Vagina (tissue), 2 donors: ENCODE data around the gene CENPT. TPM values are rescaled to one million over a fixed set of nuclear protein-coding genes. Genes with fewer than 3 reads are reported as not detected.
A peak's percentile ranks its signal among the peaks of the same experiment; 100 is the strongest.

ENCODE experiments used
- DNase-seq, 2 donors: peaks; one replicate each; pipeline ENCODE4 v3.0.0-alpha.2; 2017; ENCODE audit errors: extremely low spot score in 2 of 2
- H3K27ac ChIP-seq: fragments of 200-600 bp; sonication (generic); one replicate; pipeline ENCODE4 v1.5.1; 2019
- H3K27me3 ChIP-seq: fragments of 200-600 bp; sonication (generic); one replicate; pipeline ENCODE4 v1.5.1; 2019
- H3K36me3 ChIP-seq, 2 donors: fragments of 200-600 bp; sonication (generic); one replicate each; pipeline ENCODE4 v1.5.1; 2017 to 2019
- H3K4me1 ChIP-seq: fragments of 200-600 bp; sonication (generic); one replicate; pipeline ENCODE4 v1.5.1; 2019
- H3K4me3 ChIP-seq, 2 donors: fragments of 200-600 bp; sonication (generic); 1 replicate in 1 of 2; 2 replicates in 1 of 2; pipeline ENCODE4 v1.5.1; 2016 to 2019
- H3K9me3 ChIP-seq: fragments of 200-600 bp; sonication (generic); one replicate; pipeline ENCODE4 v1.5.1; 2019
- POLR2A ChIP-seq, 2 donors: fragments of 450-650 bp; IDR thresholded peaks; one replicate each; pipeline ENCODE4 v1.6.1; 2017; ENCODE audit warnings: antibody characterized with exemption in 2 of 2, mild to moderate bottlenecking in 2 of 2, moderate library complexity in 2 of 2
- POLR2AphosphoS5 ChIP-seq, 2 donors: sonication (generic); formaldehyde crosslinking; IDR thresholded peaks; one replicate each; pipeline ENCODE4 v1.9.0; 2017; ENCODE audit warnings: antibody characterized with exemption in 2 of 2, mild to moderate bottlenecking in 2 of 2, low read depth in 1 of 2; ENCODE audit not compliant: insufficient read depth in 1 of 2
- intact Hi-C: fragments of 100-400 bp; cut with DNase I; formaldehyde crosslinking; loops from one replicate; pipeline ENCODE4 v1.15.1; 2023
- total RNA-seq: library from RNA; depleted of rRNA; stranded (reverse); fragments of >200 nt; gene quantifications from one replicate; pipeline ENCODE4 v1.2.3, GENCODE V29; 2016
- TF ChIP-seq, protein P1 (sequence below), 3 experiments: fragments of 450-650 bp in 2 of 3; fragments of 200-600 bp in 1 of 3; sonication (generic) in 1 of 3; IDR thresholded peaks; one replicate each; pipeline ENCODE4 v1.5.1; 2017 to 2019; ENCODE audit warnings: antibody characterized with exemption in 3 of 3, mild to moderate bottlenecking in 2 of 3, moderate library complexity in 2 of 3

CENPT gene
- total RNA-seq, 1 donor from 2014 or later: 57.7 TPM

DNA sequence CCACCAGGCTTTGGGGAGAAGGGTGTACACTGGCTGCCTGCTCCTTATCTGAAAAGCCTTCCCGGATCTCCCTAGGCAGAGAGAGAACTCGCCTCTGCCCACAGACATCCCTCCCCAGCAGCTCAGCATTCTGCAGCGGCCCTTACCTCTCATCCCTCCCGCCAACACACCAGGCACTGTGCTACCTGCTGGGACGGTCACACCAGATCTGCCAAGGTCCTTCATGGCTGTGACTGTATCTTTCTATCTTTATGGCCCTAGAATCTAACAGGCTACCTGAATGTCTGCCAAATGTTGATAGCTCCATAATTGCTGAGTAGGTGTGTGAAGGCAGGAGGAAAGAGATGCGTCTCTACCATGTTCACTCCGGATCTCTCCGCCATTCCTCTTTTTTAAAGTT lies 32.9 kb downstream of the CENPT start:
- H3K4me3 ChIP-seq: no peak overlapping the region

DNA sequence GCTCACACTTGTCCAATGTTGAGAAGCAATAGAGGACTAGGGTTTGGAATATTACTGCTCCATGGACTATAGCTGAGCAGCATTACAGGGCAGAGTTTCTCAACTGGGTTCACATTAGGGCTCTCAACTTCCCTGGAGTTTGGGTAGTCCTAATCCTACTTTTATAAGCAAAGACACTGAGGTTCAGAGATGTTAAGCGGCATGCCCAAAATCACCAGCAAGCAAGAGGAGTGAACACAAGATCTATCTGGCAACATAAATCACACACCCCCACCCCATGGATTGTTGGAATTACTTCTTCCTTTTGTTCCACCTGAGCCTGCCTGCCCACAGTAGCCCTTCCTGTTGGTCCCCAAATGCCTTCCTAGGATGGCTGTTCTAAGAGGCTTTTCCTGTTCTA lies 35.6 kb downstream of the CENPT start:
- Histone ChIP-seq H3K4me3 (no peak overlapping the region), H3K4me1 (peaks cover 9% of the 10 kb centered on the region), H3K27ac (no peak overlapping the region), H3K27me3 (no peaks in the 10 kb centered on the region), H3K36me3 (no peaks in the 10 kb centered on the region), H3K9me3 (no peaks in the 10 kb centered on the region)
- no peak for TF ChIP-seq POLR2A (IDR thresholded peaks at IDR 0.05)
- no peak for TF ChIP-seq POLR2AphosphoS5 (IDR thresholded peaks at IDR 0.05; ENCODE audit: insufficient read depth in 1 of 2, low read depth in 1 of 2)
- TF ChIP-seq, protein P1, sequence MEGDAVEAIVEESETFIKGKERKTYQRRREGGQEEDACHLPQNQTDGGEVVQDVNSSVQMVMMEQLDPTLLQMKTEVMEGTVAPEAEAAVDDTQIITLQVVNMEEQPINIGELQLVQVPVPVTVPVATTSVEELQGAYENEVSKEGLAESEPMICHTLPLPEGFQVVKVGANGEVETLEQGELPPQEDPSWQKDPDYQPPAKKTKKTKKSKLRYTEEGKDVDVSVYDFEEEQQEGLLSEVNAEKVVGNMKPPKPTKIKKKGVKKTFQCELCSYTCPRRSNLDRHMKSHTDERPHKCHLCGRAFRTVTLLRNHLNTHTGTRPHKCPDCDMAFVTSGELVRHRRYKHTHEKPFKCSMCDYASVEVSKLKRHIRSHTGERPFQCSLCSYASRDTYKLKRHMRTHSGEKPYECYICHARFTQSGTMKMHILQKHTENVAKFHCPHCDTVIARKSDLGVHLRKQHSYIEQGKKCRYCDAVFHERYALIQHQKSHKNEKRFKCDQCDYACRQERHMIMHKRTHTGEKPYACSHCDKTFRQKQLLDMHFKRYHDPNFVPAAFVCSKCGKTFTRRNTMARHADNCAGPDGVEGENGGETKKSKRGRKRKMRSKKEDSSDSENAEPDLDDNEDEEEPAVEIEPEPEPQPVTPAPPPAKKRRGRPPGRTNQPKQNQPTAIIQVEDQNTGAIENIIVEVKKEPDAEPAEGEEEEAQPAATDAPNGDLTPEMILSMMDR (IDR thresholded peaks at IDR 0.05): no peak
- intact Hi-C loops: loop anchor here (10.0 kb wide), 1 partner anchor 233 kb away; no protein-coding TSS in a partner anchor
- DNase-seq: no peak

More for the DNA sequence above, 32.9 kb downstream of the CENPT start:
- H3K27me3 ChIP-seq: no peaks in the 10 kb centered on the region
- no peak overlapping the region for H3K27ac ChIP-seq
- no peaks in the 10 kb centered on the region for H3K9me3 ChIP-seq
- H3K4me1 ChIP-seq: peaks cover 5% of the 10 kb centered on the region
- TF ChIP-seq, protein P1 (IDR thresholded peaks at IDR 0.05): no peak
- TF ChIP-seq POLR2AphosphoS5 (IDR thresholded peaks at IDR 0.05; ENCODE audit: insufficient read depth in 1 of 2, low read depth in 1 of 2) (no peak), POLR2A (IDR thresholded peaks at IDR 0.05) (no peak)
- intact Hi-C loops: loop anchor here (10.0 kb wide), 1 partner anchor 230 kb away; no protein-coding TSS in a partner anchor
- no peaks in the 10 kb centered on the region for H3K36me3 ChIP-seq
- DNase-seq: no peak

DNA sequence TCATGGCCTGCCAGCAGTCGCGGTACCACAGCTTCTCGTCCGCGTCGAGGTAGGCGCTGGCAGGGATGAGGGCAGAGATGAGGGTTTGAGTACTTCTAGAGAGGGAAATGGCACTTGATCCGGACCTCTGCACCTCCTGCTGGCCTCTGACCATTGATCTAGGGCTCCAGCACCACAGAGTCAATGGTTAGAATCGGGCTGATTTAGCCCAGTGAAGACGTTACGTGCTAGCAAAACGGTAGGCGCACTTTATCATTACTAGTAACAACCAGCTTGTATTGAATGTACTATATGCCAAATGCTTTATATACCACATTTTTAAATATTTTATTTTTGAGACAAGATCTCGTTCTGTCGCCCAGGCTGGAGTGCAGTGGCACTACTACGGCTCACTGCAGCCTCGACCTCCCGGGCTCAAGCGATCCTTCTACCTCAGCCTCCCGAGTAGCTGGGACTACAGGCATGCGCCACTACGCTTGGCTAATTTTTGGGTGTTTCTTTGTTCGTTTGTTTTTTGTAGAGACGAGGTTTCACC lies 40.3 kb downstream of the CENPT start:
- DNase-seq: no peak
- H3K9me3 ChIP-seq: no peaks in the 10 kb centered on the region
- intact Hi-C loops: no loop called here
- H3K36me3 ChIP-seq: peaks cover 0 to 7% of the 10 kb centered on the region in 2 donors
- peaks cover 39% of the 10 kb centered on the region for H3K4me1 ChIP-seq
- peak overlapping the region; percentile 99 to 100 for H3K4me3 ChIP-seq
- no peaks in the 10 kb centered on the region for H3K27me3 ChIP-seq
- peak overlapping the region; percentile 89 for H3K27ac ChIP-seq
- TF ChIP-seq POLR2AphosphoS5 (IDR thresholded peaks at IDR 0.05; ENCODE audit: insufficient read depth in 1 of 2, low read depth in 1 of 2): no peak
- TF ChIP-seq POLR2A (IDR thresholded peaks at IDR 0.05): no peak

DNA sequence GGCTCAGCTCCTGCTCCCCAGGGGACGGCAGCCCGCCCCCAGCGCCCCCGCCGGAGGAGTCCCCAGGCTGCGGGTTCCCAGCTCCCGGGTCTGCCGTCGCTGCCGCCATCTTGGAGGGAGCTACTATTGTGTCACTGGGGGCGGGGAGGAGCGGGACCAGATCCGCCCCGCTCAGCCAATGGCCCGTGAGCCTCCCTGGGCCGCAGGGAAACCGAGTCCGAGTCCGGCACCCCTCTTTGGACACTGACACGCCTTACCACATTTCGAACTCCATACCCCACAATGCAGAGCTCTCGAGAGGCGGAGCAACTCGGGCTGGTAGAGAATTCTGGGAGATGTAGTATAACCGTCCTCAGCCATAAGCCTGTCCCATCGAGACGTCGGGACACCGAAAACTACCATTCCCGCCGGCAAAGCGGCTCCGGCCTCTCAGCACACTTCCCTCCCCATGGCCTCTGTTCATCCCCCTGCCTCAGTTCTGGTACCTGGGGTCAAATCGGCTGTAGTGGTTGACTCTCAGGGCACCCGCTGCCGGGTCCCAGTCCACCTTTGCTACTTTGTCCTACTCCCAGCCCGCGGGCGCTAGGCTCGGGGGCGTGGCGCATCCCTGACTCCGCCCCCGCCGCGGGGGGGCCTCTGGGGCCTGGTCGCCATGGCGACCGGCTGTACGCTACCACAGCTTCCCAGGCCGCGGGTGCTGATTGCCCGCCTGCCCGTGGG lies 40.9 kb downstream of the CENPT start, which contains the start of the genes RANBP10 and TSNAXIP1:
RANBP10 (minus strand) TSS at position 133 of the 720 bp plus-strand sequence; CDS start at position 109, 24 bp downstream.
TSNAXIP1 (plus strand) TSS at position 462 of the 720 bp plus-strand sequence. CDS start 261 bp downstream, outside the sequence.
- intact Hi-C loops: no loop called here
- Histone ChIP-seq H3K27me3 (no peaks in the 10 kb centered on the region), H3K4me1 (peaks cover 45% of the 10 kb centered on the region), H3K9me3 (no peaks in the 10 kb centered on the region), H3K4me3 (peak within 1 kb of the TSS; percentile 99 to 100), H3K36me3 (peaks cover 0 to 7% of the 10 kb centered on the region in 2 donors), H3K27ac (peak within 1 kb of the TSS; percentile 89)
- TF ChIP-seq POLR2AphosphoS5 (IDR thresholded peaks at IDR 0.05; ENCODE audit: insufficient read depth in 1 of 2, low read depth in 1 of 2) (peak; percentile 91 to 95), POLR2A (IDR thresholded peaks at IDR 0.05) (peak in 1 of 2 donors; percentile 80)
- TF ChIP-seq, protein P1 (IDR thresholded peaks at IDR 0.05): no peak
- DNase-seq: peak; percentile 98 to 99

DNA sequence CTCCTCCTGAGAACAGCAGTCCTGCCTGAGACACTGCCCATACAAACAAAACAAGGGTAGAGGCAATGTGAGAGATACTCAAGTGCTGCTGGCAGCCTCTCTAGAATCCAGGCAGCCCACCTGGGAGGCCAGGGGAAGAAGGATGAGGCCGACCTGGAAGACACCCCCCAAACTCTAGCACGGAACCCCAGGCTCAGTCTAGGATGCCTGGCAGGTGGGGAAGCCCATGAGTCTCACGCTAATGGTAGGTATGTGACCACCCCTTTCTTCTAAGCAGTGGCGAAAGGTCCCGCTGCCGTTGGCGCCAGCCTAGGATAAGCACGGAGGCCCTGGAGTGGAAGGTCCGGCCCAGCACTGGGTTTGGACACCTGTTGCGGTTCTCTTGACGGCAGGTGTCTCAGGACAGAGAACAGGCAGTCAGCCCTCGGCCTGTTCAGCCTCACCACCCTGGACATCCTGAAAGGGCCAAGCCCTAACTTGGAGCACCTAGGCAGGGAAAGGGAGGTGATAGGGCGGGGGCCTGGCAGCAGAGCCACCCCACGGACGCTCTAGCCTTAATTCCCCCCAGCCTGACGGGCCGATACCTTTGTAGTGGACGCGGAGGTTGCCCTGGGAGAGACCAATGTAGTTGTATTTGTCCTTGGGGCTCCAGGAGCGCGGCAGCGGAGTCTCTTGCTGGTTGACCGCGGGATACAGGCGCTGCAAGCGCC lies 41.6 kb downstream of the CENPT start:
- Histone ChIP-seq H3K4me3 (peak overlapping the region; percentile 99 to 100), H3K27ac (peak overlapping the region; percentile 89), H3K36me3 (peaks cover 0 to 7% of the 10 kb centered on the region in 2 donors), H3K27me3 (no peaks in the 10 kb centered on the region), H3K9me3 (no peaks in the 10 kb centered on the region), H3K4me1 (peaks cover 50% of the 10 kb centered on the region)
- no peak for TF ChIP-seq POLR2A (IDR thresholded peaks at IDR 0.05)
- TF ChIP-seq, protein P1 (IDR thresholded peaks at IDR 0.05): no peak
- TF ChIP-seq POLR2AphosphoS5 (IDR thresholded peaks at IDR 0.05; ENCODE audit: insufficient read depth in 1 of 2, low read depth in 1 of 2): no peak
- DNase-seq: peak in 1 of 2 donors; percentile 89
- intact Hi-C loops: no loop called here
